GM23338 (cell line): ENCODE measurements around the gene SPACA7. TPM values are rescaled to one million over a fixed set of nuclear protein-coding genes. Genes with fewer than 3 reads are reported as not detected.

Experiments
- ATAC-seq: fragments of 200-7000 bp; cut with Tn5 transposase; 3 replicates; pipeline ENCODE4 v1.9.1; 2020
- DNase-seq: peaks from one replicate; pipeline ENCODE4 v3.0.0-alpha.2; 2015; ENCODE audit warnings: low spot score
- H2AFZ ChIP-seq: fragments of 200-600 bp; sonication (generic); 2 replicates; pipeline ENCODE4 v1.8.0; 2016; ENCODE audit warnings: antibody characterized with exemption, mild to moderate bottlenecking, moderate library complexity
- H3F3A ChIP-seq: fragments of 200-600 bp; sonication (generic); replicated peaks from 2 replicates; pipeline ENCODE4 v1.8.0; 2017; ENCODE audit warnings: antibody characterized with exemption, mixed run types, low read depth
- H3K27ac ChIP-seq: fragments of 200-600 bp; sonication (generic); 2 replicates; pipeline ENCODE4 v1.6.1; 2016; ENCODE audit warnings: low read depth
- H3K27me3 ChIP-seq: fragments of 200-600 bp; sonication (generic); 2 replicates; pipeline ENCODE4 v1.8.0; 2016; ENCODE audit warnings: mild to moderate bottlenecking, mixed run types, moderate library complexity; ENCODE audit not compliant: insufficient read depth
- H3K36me3 ChIP-seq: fragments of 200-600 bp; sonication (generic); 2 replicates; pipeline ENCODE4 v1.8.0; 2016; ENCODE audit warnings: mild to moderate bottlenecking; ENCODE audit not compliant: insufficient read depth
- H3K4me1 ChIP-seq: fragments of 200-600 bp; sonication (generic); 2 replicates; pipeline ENCODE4 v1.8.0; 2016; ENCODE audit warnings: mild to moderate bottlenecking, moderate library complexity; ENCODE audit not compliant: insufficient read depth
- H3K4me2 ChIP-seq: fragments of 200-600 bp; sonication (generic); 2 replicates; pipeline ENCODE4 v1.7.1; 2017; ENCODE audit warnings: mixed run types
- H3K4me3 ChIP-seq: fragments of 200-600 bp; sonication (generic); 2 replicates; pipeline ENCODE4 v1.6.1; 2016; ENCODE audit warnings: mixed run types
- H3K79me2 ChIP-seq: fragments of 200-600 bp; sonication (generic); replicated peaks from 2 replicates; pipeline ENCODE4 v1.8.0; 2017; ENCODE audit warnings: mild to moderate bottlenecking; ENCODE audit not compliant: insufficient read depth
- H3K9me2 ChIP-seq: fragments of 200-600 bp; sonication (generic); 2 replicates; pipeline ENCODE4 v1.8.0; 2017; ENCODE audit not compliant: insufficient read depth
- H4K20me1 ChIP-seq: fragments of 200-600 bp; sonication (generic); replicated peaks from 2 replicates; pipeline ENCODE4 v1.8.0; 2017; ENCODE audit warnings: mild to moderate bottlenecking; ENCODE audit not compliant: insufficient read depth
- H3K27ac Mint-ChIP-seq: 2 replicates; pipeline ENCODE4 v1.8.0; 2020; ENCODE audit warnings: inconsistent platforms, mild to moderate bottlenecking, moderate library complexity, mixed read lengths
- H3K27me3 Mint-ChIP-seq: 3 replicates; pipeline ENCODE4 v1.8.0; 2022; ENCODE audit warnings: low read depth, mild to moderate bottlenecking, moderate library complexity, mixed read lengths, inconsistent platforms; ENCODE audit not compliant: insufficient read depth, poor library complexity
- H3K36me3 Mint-ChIP-seq: 3 replicates; pipeline ENCODE4 v1.8.0; 2021; ENCODE audit warnings: low read depth, mild to moderate bottlenecking, inconsistent platforms, moderate library complexity, mixed read lengths
- H3K4me1 Mint-ChIP-seq: 3 replicates; pipeline ENCODE4 v1.8.0; 2020; ENCODE audit warnings: mild to moderate bottlenecking, inconsistent platforms, mixed read lengths
- H3K4me3 Mint-ChIP-seq: 3 replicates; pipeline ENCODE4 v1.8.0; 2021; ENCODE audit warnings: moderate library complexity, mild to moderate bottlenecking, inconsistent platforms, mixed read lengths
- H3K9me3 Mint-ChIP-seq: 3 replicates; pipeline ENCODE4 v1.8.0; 2020; ENCODE audit warnings: moderate library complexity, mild to moderate bottlenecking, inconsistent platforms, mixed read lengths
- JUNB ChIP-seq: IDR thresholded peaks from one replicate; pipeline ENCODE4 v1.6.1; 2016; ENCODE audit warnings: antibody characterized with exemption; ENCODE audit not compliant: unreplicated experiment
- REST ChIP-seq: IDR thresholded peaks from one replicate; pipeline ENCODE4 v1.6.1; 2018; ENCODE audit warnings: antibody characterized with exemption; ENCODE audit not compliant: unreplicated experiment
- ZNF114 ChIP-seq: fragments of 250-450 bp; sonication (Bioruptor Pico); IDR thresholded peaks from 2 replicates; pipeline ENCODE4 v1.5.0; 2020; ENCODE audit warnings: mild to moderate bottlenecking, moderate library complexity
- ZNF462 ChIP-seq: fragments of 250-450 bp; sonication (Bioruptor Pico); IDR thresholded peaks from 2 replicates; pipeline ENCODE4 v1.5.0; 2020; ENCODE audit warnings: mild to moderate bottlenecking, moderate library complexity
- polyA plus RNA-seq: library from polyadenylated mRNA; unstranded; fragments of >200 nt; fragmentation: Nextera tagmentation; extraction: Ambion mirVana; gene quantifications from 2 replicates; pipeline ENCODE4 v1.2.1, GENCODE V29; 2016
- total RNA-seq: library from RNA; depleted of rRNA; stranded (reverse); fragments of >200 nt; shearing (Covaris generic); gene quantifications from 2 replicates; pipeline ENCODE4 v1.2.3, GENCODE V29; 2014

The SPACA7 gene
- total and polyA plus RNA-seq, 2 experiments from 2014 or later, result not detected

GRCh38 chr13:112473818-112474217 lies 97.7 kb downstream of the SPACA7 start:
- Histone ChIP-seq H3K4me3 (no peak overlapping the region), H3K27me3 (no peaks in the 10 kb centered on the region), H3K27ac (no peak overlapping the region), H3K79me2 (no peaks in the 10 kb centered on the region), H2AFZ (no peak overlapping the region), H3K4me2 (no peak overlapping the region), H3K4me1 (no peaks in the 10 kb centered on the region), H3K36me3 (no peaks in the 10 kb centered on the region), H4K20me1 (no peaks in the 10 kb centered on the region), H3F3A (no peaks in the 10 kb centered on the region), H3K9me2 (no peaks in the 10 kb centered on the region)
- Mint-ChIP-seq H3K4me1 (no peaks in the 10 kb centered on the region), H3K27me3 (no peaks in the 10 kb centered on the region), H3K27ac (no peak overlapping the region), H3K4me3 (no peak overlapping the region), H3K9me3 (no peaks in the 10 kb centered on the region), H3K36me3 (no peaks in the 10 kb centered on the region)
- ATAC-seq (no peak), DNase-seq (no peak)
- no peak for TF ChIP-seq ZNF462 (CRISPR knock-in tag)
- no peak for TF ChIP-seq ZNF114

- H3K27ac Mint-ChIP-seq, result no peak overlapping the region; the same call in 1 of the 2 replicates
- DNase-seq, result no peak
- H3K36me3 Mint-ChIP-seq, result no peaks in the 10 kb centered on the region
- no peaks in the 10 kb centered on the region for H3K27me3 Mint-ChIP-seq
- Histone ChIP-seq H3K27me3 (no peaks in the 10 kb centered on the region), H3F3A (no peaks in the 10 kb centered on the region), H4K20me1 (no peaks in the 10 kb centered on the region), H2AFZ (no peak overlapping the region), H3K4me1 (no peaks in the 10 kb centered on the region), H3K4me2 (no peak overlapping the region), H3K9me2 (no peaks in the 10 kb centered on the region), H3K79me2 (no peaks in the 10 kb centered on the region), H3K36me3 (no peaks in the 10 kb centered on the region), H3K27ac (no peak overlapping the region), H3K4me3 (no peak overlapping the region)
- H3K9me3 Mint-ChIP-seq, result no peaks in the 10 kb centered on the region
- no peaks in the 10 kb centered on the region for H3K4me1 Mint-ChIP-seq
- ATAC-seq, result peak; percentile 70
- TF ChIP-seq JUNB (no peak), REST (no peak)
- no peak overlapping the region for H3K4me3 Mint-ChIP-seq
These were observed 98.7 kb downstream of the SPACA7 start for GRCh38 chr13:112474869-112475268.
